IPS-15b (cell line): ENCODE results near the gene SURF1.

ENCODE experiments used
- H3K27me3 ChIP-seq: one replicate; pipeline ENCODE4 v1.6.1; 2013; ENCODE audit warnings: low read length; ENCODE audit not compliant: control insufficient read depth, insufficient read depth
- H3K36me3 ChIP-seq: one replicate; pipeline ENCODE4 v1.6.1; 2013; ENCODE audit warnings: low read length; ENCODE audit not compliant: control insufficient read depth, insufficient read depth
- H3K4me1 ChIP-seq: one replicate; pipeline ENCODE4 v1.6.1; 2013; ENCODE audit warnings: mild to moderate bottlenecking, low read length; ENCODE audit not compliant: control insufficient read depth, insufficient read depth
- H3K4me3 ChIP-seq: one replicate; pipeline ENCODE4 v1.5.1; 2013; ENCODE audit warnings: low read depth, low read length
- H3K9ac ChIP-seq: one replicate; pipeline ENCODE4 v1.6.1; 2013; ENCODE audit warnings: low read depth, mild to moderate bottlenecking, low read length
- H3K9me3 ChIP-seq: one replicate; pipeline ENCODE4 v1.6.1; 2013; ENCODE audit warnings: mild to moderate bottlenecking, low read length; ENCODE audit not compliant: control insufficient read depth, insufficient read depth

SURF1 gene

GRCh38 chr9:133357656-133358055 lies 1.4 kb upstream of the SURF1 start:
- H3K9ac ChIP-seq: peak overlapping the region; percentile 41
- H3K4me1 ChIP-seq: no peaks in the 10 kb centered on the region
- H3K27me3 ChIP-seq: no peaks in the 10 kb centered on the region
- peaks cover 27% of the 10 kb centered on the region for H3K36me3 ChIP-seq
- H3K9me3 ChIP-seq: no peaks in the 10 kb centered on the region
- peak overlapping the region; percentile 63 for H3K4me3 ChIP-seq

GRCh38 chr9:133355881-133356357 lies 368 bp downstream of the SURF1 start:
- H3K36me3 ChIP-seq: peaks cover 29% of the 10 kb centered on the region
- no peaks in the 10 kb centered on the region for H3K4me1 ChIP-seq
- H3K27me3 ChIP-seq: no peaks in the 10 kb centered on the region
- no peaks in the 10 kb centered on the region for H3K9me3 ChIP-seq
- peak overlapping the region; percentile 91 for H3K9ac ChIP-seq
- H3K4me3 ChIP-seq: peak overlapping the region; percentile 96

GRCh38 chr9:133354766-133355165 lies 1.5 kb downstream of the SURF1 start:
- Histone ChIP-seq H3K9me3 (no peaks in the 10 kb centered on the region), H3K36me3 (peaks cover 36% of the 10 kb centered on the region), H3K27me3 (no peaks in the 10 kb centered on the region), H3K4me3 (no peak overlapping the region), H3K4me1 (no peaks in the 10 kb centered on the region), H3K9ac (no peak overlapping the region)

- H3K4me1 ChIP-seq: no peaks in the 10 kb centered on the region
- H3K36me3 ChIP-seq: peaks cover 43% of the 10 kb centered on the region
- no peaks in the 10 kb centered on the region for H3K9me3 ChIP-seq
- no peaks in the 10 kb centered on the region for H3K27me3 ChIP-seq
- H3K9ac ChIP-seq: no peak overlapping the region
- no peak overlapping the region for H3K4me3 ChIP-seq
These were observed 2.7 kb downstream of the SURF1 start for GRCh38 chr9:133353548-133353947.

- Histone ChIP-seq H3K27me3 (no peaks in the 10 kb centered on the region), H3K4me1 (no peaks in the 10 kb centered on the region), H3K36me3 (peaks cover 44% of the 10 kb centered on the region), H3K9ac (no peak overlapping the region), H3K4me3 (no peak overlapping the region), H3K9me3 (no peaks in the 10 kb centered on the region)
These were observed 3.5 kb downstream of the SURF1 start for GRCh38 chr9:133352635-133353340.

- no peaks in the 10 kb centered on the region for H3K27me3 ChIP-seq
- no peaks in the 10 kb centered on the region for H3K9me3 ChIP-seq
- H3K36me3 ChIP-seq: peaks cover 42% of the 10 kb centered on the region
- H3K4me3 ChIP-seq: no peak overlapping the region
- no peaks in the 10 kb centered on the region for H3K4me1 ChIP-seq
- no peak overlapping the region for H3K9ac ChIP-seq
These were observed 4.2 kb downstream of the SURF1 start for GRCh38 chr9:133351908-133352634.

GRCh38 chr9:133351526-133351907 lies 4.8 kb downstream of the SURF1 start:
- H3K9me3 ChIP-seq: no peaks in the 10 kb centered on the region
- H3K36me3 ChIP-seq: peaks cover 42% of the 10 kb centered on the region
- no peak overlapping the region for H3K4me3 ChIP-seq
- H3K9ac ChIP-seq: no peak overlapping the region
- no peaks in the 10 kb centered on the region for H3K4me1 ChIP-seq
- no peaks in the 10 kb centered on the region for H3K27me3 ChIP-seq

GRCh38 chr9:133349965-133350616 lies 6.2 kb downstream of the SURF1 start:
- no peaks in the 10 kb centered on the region for H3K27me3 ChIP-seq
- no peak overlapping the region for H3K9ac ChIP-seq
- no peaks in the 10 kb centered on the region for H3K4me1 ChIP-seq
- peak overlapping the region; percentile 99 for H3K4me3 ChIP-seq
- peaks cover 55% of the 10 kb centered on the region for H3K36me3 ChIP-seq
- H3K9me3 ChIP-seq: no peaks in the 10 kb centered on the region

GRCh38 chr9:133348718-133349573 lies 7.3 kb downstream of the SURF1 start:
- Histone ChIP-seq H3K36me3 (peaks cover 66% of the 10 kb centered on the region), H3K4me1 (no peaks in the 10 kb centered on the region), H3K4me3 (peak overlapping the region; percentile 99), H3K9ac (peak overlapping the region; percentile 100), H3K27me3 (no peaks in the 10 kb centered on the region), H3K9me3 (no peaks in the 10 kb centered on the region)

- no peaks in the 10 kb centered on the region for H3K9me3 ChIP-seq
- H3K36me3 ChIP-seq: peaks cover 74% of the 10 kb centered on the region
- no peaks in the 10 kb centered on the region for H3K27me3 ChIP-seq
These were observed 8.1 kb downstream of the SURF1 start, which contains the start of the genes MED22 and RPL7A for GRCh38 chr9:133347985-133348717. Gene MED22 (minus strand): TSS chr9:133348131. CDS start chr9:133346662, 1,469 bp downstream. Gene RPL7A (plus strand): TSS chr9:133348218. CDS start chr9:133348244, 26 bp downstream.

More at GRCh38 chr9:133347985-133348717, 8.1 kb downstream of the SURF1 start, which contains the start of the genes MED22 and RPL7A:
- peak within 1 kb of the TSS; percentile 100 for H3K9ac ChIP-seq
- peak within 1 kb of the TSS; percentile 99 for H3K4me3 ChIP-seq
- H3K4me1 ChIP-seq: no peaks in the 10 kb centered on the region
